Measurements from ENCODE around the gene SLC5A5.

The SLC5A5 gene

GRCh38 chr19:17846146-17846545, 25.6 kb upstream of the SLC5A5 start:
- DNase-seq (ENCODE audit: extremely low read depth in 1 of 2, low read depth in 1 of 2): no peak

- DNase-seq (ENCODE audit: extremely low read depth in 1 of 2, low read depth in 1 of 2): peak; percentile 84 to 90
Measured at GRCh38 chr19:17847538-17848366, 24.0 kb upstream of the SLC5A5 start, which contains the start of gene JAK3. Gene JAK3, minus strand, starts transcription at chr19:17847982. Its CDS starts 3,565 bp downstream, at chr19:17844417.

- DNase-seq (ENCODE audit: extremely low read depth in 1 of 2, low read depth in 1 of 2): no peak
Measured at GRCh38 chr19:17848595-17849292, 23.0 kb upstream of the SLC5A5 start.

DNA sequence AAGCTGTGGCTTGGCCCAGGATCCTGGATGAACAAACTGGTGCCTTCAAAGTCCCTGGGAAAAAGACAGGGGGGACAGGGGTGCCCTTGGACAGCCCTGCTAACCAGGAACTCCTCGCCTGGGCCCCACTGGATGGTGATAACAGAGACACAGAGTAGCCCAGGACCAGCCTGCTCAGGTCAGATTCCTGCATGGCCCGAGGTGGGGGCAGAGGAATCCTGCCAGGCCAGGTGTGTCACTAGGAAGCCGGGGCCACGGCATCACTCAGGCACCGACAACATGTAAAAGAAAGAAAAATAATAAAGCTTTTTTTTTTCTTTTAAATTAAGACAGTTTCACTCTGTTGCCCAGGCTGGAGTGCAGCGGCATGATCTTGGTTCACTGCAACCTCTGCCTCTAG, 17.7 kb upstream of the SLC5A5 start:
- DNase-seq (ENCODE audit: extremely low read depth in 1 of 2, low read depth in 1 of 2): no peak

GRCh38 chr19:17855280-17856152, 16.2 kb upstream of the SLC5A5 start:
- peak; percentile 73 to 79 for DNase-seq (ENCODE audit: extremely low read depth in 1 of 2, low read depth in 1 of 2)

DNA sequence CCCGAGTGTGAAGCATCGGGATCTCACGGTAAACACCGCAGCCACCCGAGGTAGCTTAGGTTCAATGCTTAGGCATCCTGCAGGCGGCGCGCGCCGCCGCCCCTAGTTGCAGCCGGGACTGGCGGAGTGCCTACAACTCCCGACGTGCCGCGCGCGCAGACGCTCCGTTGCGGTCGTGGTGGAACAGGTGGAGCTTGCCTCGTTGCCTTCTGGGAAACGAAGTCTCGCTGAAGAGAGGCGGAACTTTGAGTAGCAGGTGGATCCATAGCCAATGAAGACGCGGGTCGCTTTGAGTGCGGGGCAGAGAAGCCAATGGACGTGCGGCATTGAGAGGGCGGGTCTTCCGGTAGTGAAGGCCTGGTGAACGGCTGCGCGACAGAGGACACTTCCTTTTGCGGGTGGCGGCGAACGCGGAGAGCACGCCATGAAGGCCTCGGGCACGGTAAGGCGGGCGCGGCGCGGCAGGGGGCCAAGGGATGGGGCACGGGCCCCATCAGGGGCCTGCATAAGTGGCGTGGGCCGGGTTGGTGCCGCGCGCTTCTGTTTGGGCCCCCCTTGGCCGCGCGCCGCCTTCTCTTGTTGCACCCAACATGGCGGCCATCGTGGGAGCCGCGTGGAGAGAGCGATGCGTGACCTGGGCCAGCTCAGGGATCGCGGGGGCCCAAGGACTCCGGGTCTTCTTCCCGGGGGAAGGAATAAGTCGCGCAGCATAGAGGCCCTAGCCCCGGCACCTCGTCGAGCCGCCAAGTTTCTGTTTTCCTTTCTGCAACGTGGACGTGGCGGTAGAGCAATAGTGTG, 12.0 kb upstream of the SLC5A5 start, which contains the start of gene RPL18A:
Gene RPL18A, plus strand, starts transcription at position 378 of the 798 bp plus-strand sequence. Its CDS starts 47 bp downstream, at position 425.
- peak; percentile 99 to 100 for DNase-seq (ENCODE audit: extremely low read depth in 1 of 2, low read depth in 1 of 2)

DNA sequence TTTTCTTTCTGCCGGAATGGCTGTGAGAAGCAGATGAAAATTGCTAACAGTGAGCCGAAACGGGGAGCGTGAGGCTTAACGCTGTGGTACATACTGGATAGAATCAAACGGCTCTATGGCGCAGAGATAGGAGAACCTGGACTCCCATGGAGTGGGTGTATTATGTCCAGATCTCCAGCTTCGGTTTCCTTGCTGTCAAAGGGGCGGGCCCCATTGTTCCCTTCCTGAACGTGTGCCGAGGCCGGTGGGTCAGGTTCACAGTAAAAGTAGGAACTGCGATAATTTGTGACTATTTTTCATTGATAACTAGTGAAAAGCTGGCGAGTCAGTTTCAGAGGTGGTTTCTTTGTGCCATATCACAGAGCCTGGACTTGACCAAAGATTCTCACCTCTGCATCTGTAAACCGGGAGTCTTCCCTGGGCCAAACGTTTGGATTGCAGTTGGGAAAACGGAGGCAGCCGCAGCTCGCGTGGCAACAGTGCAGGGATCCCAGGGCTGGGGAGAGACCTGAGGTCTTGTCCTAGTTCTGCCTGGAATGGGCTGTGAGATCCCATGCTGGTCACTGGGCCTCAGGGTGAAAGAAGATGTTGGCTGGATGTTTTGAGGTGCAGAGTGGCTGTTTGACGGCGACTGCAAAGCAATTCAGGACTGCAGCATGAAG, 11.3 kb upstream of the SLC5A5 start:
- DNase-seq (ENCODE audit: extremely low read depth in 1 of 2, low read depth in 1 of 2): no peak

DNA sequence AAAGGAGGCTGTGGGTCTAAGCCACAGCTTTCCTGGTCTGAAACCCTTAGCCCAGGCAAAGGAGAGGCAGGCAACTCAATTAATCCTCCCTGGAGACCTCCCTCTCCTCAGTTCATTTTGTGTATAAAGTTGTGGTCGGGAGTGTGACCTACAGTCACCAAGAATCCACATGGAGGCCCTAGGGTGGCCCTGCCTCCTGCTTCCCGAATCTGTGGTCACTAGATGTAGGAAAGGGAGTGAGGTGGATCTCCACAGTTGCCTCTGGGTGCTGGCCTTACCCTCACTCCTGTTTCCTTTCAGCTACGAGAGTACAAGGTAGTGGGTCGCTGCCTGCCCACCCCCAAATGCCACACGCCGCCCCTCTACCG, 10.8 kb upstream of the SLC5A5 start:
- DNase-seq (ENCODE audit: extremely low read depth in 1 of 2, low read depth in 1 of 2): no peak

DNA sequence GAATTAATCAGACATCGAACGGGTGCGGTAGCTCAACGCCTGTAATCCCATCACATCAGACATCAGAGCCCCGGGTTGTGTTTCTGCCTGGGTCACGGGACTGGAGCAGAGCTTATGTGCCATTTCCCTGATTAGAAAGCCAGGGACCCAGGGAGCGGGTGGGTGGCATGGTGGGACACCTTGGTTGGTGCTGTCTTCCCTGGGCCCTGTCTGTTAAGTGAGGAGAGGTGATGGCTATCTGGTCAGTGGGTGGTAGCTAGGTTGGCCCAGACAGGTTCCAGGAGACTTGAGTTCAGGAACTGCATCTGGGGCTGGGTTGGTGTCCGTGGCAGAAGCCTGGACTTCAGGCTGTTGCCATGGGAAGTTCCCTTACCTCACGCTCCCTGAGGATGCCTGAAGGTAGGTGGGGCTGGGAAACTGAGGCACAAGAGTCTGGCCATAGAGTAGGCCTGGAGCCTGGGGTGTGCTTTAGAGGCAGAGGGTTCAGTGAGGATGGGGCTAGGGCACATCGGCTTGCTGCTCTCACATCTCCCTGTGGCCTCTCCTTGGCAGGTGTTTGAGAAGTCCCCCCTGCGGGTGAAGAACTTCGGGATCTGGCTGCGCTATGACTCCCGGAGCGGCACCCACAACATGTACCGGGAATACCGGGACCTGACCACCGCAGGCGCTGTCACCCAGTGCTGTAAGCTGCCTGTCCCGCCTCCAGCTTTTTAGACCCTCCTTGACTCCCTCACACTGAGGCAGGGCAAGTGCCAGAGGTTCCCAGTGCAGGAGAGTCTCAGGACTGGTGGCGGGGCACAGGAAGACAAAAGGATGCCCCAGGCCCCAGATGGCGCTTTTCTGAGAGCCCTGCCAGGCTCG, 10.0 kb upstream of the SLC5A5 start:
- no peak for DNase-seq (ENCODE audit: extremely low read depth in 1 of 2, low read depth in 1 of 2)

DNA sequence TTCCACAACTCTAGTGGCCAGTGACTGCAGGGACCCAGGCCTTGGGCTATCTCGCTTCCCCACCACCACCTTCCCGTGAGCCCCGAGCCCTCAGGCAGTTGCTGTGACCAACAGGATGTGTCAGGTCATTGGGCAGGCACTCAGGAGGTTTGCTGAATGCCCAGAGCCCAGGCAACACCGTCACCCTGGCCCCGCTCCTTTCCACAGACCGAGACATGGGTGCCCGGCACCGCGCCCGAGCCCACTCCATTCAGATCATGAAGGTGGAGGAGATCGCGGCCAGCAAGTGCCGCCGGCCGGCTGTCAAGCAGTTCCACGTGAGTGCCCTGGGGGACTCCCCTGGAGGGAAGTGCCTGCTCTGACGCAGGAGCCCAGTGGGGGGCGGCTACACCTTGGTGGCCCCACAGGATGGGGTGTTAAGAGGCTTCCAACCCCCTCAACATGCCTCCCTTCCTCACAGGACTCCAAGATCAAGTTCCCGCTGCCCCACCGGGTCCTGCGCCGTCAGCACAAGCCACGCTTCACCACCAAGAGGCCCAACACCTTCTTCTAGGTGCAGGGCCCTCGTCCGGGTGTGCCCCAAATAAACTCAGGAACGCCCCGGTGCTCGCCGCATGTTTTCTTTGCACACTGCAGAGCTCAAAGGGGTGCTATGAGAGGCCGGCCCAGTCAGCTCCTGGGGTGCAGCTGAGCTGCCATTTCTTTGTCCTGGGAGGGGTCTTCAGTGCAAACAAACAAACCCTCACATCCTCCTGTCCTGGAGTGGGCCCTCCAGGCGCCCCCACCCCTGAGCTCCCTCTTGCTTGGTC, 8.8 kb upstream of the SLC5A5 start:
- no peak for DNase-seq (ENCODE audit: extremely low read depth in 1 of 2, low read depth in 1 of 2)

GRCh38 chr19:17863520-17864182, 8.1 kb upstream of the SLC5A5 start:
- DNase-seq (ENCODE audit: extremely low read depth in 1 of 2, low read depth in 1 of 2): no peak

GRCh38 chr19:17865364-17866311, 6.1 kb upstream of the SLC5A5 start:
- no peak for DNase-seq (ENCODE audit: extremely low read depth in 1 of 2, low read depth in 1 of 2)

- DNase-seq (ENCODE audit: extremely low read depth in 1 of 2, low read depth in 1 of 2): no peak
Measured at GRCh38 chr19:17866312-17866963, 5.3 kb upstream of the SLC5A5 start.

DNA sequence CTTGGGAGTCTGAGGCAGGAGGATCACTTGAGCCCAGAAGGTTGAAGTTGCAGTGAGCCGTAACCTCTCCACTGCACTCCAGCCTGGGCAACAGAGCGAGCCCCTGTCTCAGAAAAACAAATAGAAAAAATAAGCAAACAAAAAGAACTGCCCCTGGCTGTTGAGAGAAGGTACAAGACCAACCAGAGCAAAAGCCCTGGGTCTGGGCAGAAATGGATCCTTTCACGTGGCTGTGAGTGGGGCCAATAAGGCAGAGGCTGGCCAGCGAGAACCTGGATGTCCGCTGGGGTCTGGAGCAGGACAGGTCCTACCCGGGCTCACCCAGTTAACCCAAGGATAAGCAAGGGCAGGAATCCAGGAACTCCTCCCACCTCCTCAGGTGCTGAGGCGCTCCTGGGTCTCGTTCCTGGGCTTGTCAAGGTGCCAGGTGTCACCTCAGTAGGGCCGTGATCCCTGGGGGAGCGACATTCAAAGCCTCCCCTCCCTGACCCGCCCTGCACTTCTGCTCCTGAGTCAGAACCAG, 4.7 kb upstream of the SLC5A5 start:
- DNase-seq (ENCODE audit: extremely low read depth in 1 of 2, low read depth in 1 of 2): no peak

- DNase-seq (ENCODE audit: extremely low read depth in 1 of 2, low read depth in 1 of 2): no peak
Measured at GRCh38 chr19:17868669-17869068, 3.1 kb upstream of the SLC5A5 start.

All from stimulated activated CD8-positive, alpha-beta memory T cell treated with anti-CD3 and anti-CD28 coated beads, Interleukin-7, amount 100 ng/mL, for 48 hours (primary cell).